Endodermal cell (in vitro differentiated cells): ENCODE measurements around the gene LRRC75B. TPM values are rescaled to one million over a fixed set of nuclear protein-coding genes. Genes with fewer than 3 reads are reported as not detected.

Source experiments
- DNase-seq: peaks from one replicate; pipeline ENCODE4 v3.0.0-alpha.2; 2017
- H3K27ac ChIP-seq: 2 replicates; pipeline ENCODE4 v1.5.1; 2013; ENCODE audit warnings: mild to moderate bottlenecking, low read depth, low read length, moderate library complexity
- H3K27me3 ChIP-seq: 2 replicates; pipeline ENCODE4 v1.6.1; 2013; ENCODE audit warnings: mild to moderate bottlenecking, low read length, moderate library complexity; ENCODE audit not compliant: insufficient read depth, control insufficient read depth, poor library complexity, severe bottlenecking
- H3K36me3 ChIP-seq: 2 replicates; pipeline ENCODE4 v1.7.0; 2013; ENCODE audit warnings: mild to moderate bottlenecking, low read length, moderate library complexity; ENCODE audit not compliant: control insufficient read depth, insufficient read depth
- H3K4me1 ChIP-seq: one replicate; pipeline ENCODE4 v1.7.0; 2013; ENCODE audit warnings: low read length; ENCODE audit not compliant: control insufficient read depth, insufficient read depth
- H3K4me3 ChIP-seq: 2 replicates; pipeline ENCODE4 v1.5.1; 2013; ENCODE audit warnings: mild to moderate bottlenecking, low read length, moderate library complexity
- H3K9ac ChIP-seq: 2 replicates; pipeline ENCODE4 v1.6.1; 2013; ENCODE audit warnings: mild to moderate bottlenecking, low read length, moderate library complexity; ENCODE audit not compliant: poor library complexity, severe bottlenecking; ENCODE audit errors: extremely low read depth
- H3K9me3 ChIP-seq: 2 replicates; pipeline ENCODE4 v1.6.1; 2013; ENCODE audit warnings: mild to moderate bottlenecking, low read length, moderate library complexity; ENCODE audit not compliant: control insufficient read depth
- H3K27ac Mint-ChIP-seq: 2 replicates; pipeline ENCODE4 v1.8.0; 2020; ENCODE audit warnings: mixed read lengths
- H3K27me3 Mint-ChIP-seq: 2 replicates; pipeline ENCODE4 v1.8.0; 2021; ENCODE audit warnings: mild to moderate bottlenecking, mixed read lengths; ENCODE audit not compliant: insufficient read depth
- H3K36me3 Mint-ChIP-seq: 2 replicates; pipeline ENCODE4 v1.8.0; 2020; ENCODE audit warnings: low read depth, mixed read lengths
- H3K4me1 Mint-ChIP-seq: 2 replicates; pipeline ENCODE4 v1.8.0; 2020; ENCODE audit warnings: mixed read lengths
- H3K4me3 Mint-ChIP-seq: 2 replicates; pipeline ENCODE4 v1.8.0; 2020; ENCODE audit warnings: mild to moderate bottlenecking, moderate library complexity, mixed read lengths
- H3K9me3 Mint-ChIP-seq: 2 replicates; pipeline ENCODE4 v1.8.0; 2020; ENCODE audit warnings: mild to moderate bottlenecking, mixed read lengths
- CTCF ChIP-seq: fragments of 200-600 bp; sonication (generic); conservative IDR thresholded peaks from 2 replicates; pipeline ENCODE4 v1.5.0; 2021; ENCODE audit warnings: antibody characterized with exemption, mild to moderate bottlenecking
- WGBS, 2 experiments: methylation state at CpG; one replicate each; pipeline versions ENCODE4 v1.1.5 to v1.1.7; 2013; ENCODE audit warnings: missing lambda C conversion rate in 2 of 2, mixed read lengths in 1 of 2; ENCODE audit not compliant: insufficient coverage in 1 of 2, insufficient read length in 1 of 2; 5-methylcytosine and 5-hydroxymethylcytosine counted together
- total RNA-seq, 2 donors: library from RNA; stranded (reverse); fragmentation: NEBNext Ultra II Directional in 1 of 2; extraction: Animal tissue kit (Norgen Biotek cat#: 25700) in 1 of 2; gene quantifications; 2 replicates in 1 of 2; 3 replicates in 1 of 2; pipeline ENCODE4 v1.2.1, GENCODE V29; 2021

LRRC75B gene
- total RNA-seq, 2 donors from 2014 or later, result 27.4 to 31.2 TPM

GRCh38 chr22:24567668-24568067 is 25.2 kb downstream of the LRRC75B start:
- Mint-ChIP-seq H3K27me3 (no peaks in the 10 kb centered on the region), H3K9me3 (no peaks in the 10 kb centered on the region), H3K36me3 (peaks cover 57% of the 10 kb centered on the region), H3K27ac (no peak overlapping the region), H3K4me1 (no peaks in the 10 kb centered on the region), H3K4me3 (no peak overlapping the region)
- no peaks in the 10 kb centered on the region for H3K27me3 ChIP-seq
- 96 to 100% methylated on average over 5 to 10 of the region's 10 CpGs for WGBS, 2 experiments
- H3K4me1 ChIP-seq, result no peaks in the 10 kb centered on the region
- no peak overlapping the region for H3K9ac ChIP-seq
- H3K36me3 ChIP-seq, result peaks cover 86% of the 10 kb centered on the region
- TF ChIP-seq CTCF, result no peak
- H3K9me3 ChIP-seq, result no peaks in the 10 kb centered on the region
- H3K4me3 ChIP-seq, result no peak overlapping the region
- no peak for DNase-seq
- H3K27ac ChIP-seq, result no peak overlapping the region

- DNase-seq, result no peak
- Mint-ChIP-seq H3K27me3 (no peaks in the 10 kb centered on the region), H3K4me1 (no peaks in the 10 kb centered on the region), H3K36me3 (peaks cover 55% of the 10 kb centered on the region), H3K4me3 (no peak overlapping the region), H3K27ac (peak overlapping the region; percentile 12), H3K9me3 (no peaks in the 10 kb centered on the region)
- TF ChIP-seq CTCF, result no peak
- no peaks in the 10 kb centered on the region for H3K4me1 ChIP-seq
- H3K9ac ChIP-seq, result no peak overlapping the region
- peaks cover 84% of the 10 kb centered on the region for H3K36me3 ChIP-seq
- no peak overlapping the region for H3K4me3 ChIP-seq
- WGBS, 2 experiments, result 93 to 94% methylated on average over 8 of the region's 8 CpGs
- no peak overlapping the region for H3K27ac ChIP-seq
- H3K9me3 ChIP-seq, result no peaks in the 10 kb centered on the region
- H3K27me3 ChIP-seq, result no peaks in the 10 kb centered on the region
Measured at GRCh38 chr22:24566899-24567511, 25.9 kb downstream of the LRRC75B start.

- no peaks in the 10 kb centered on the region for H3K9me3 Mint-ChIP-seq
- no peaks in the 10 kb centered on the region for H3K4me1 Mint-ChIP-seq
- Histone ChIP-seq H3K27me3 (no peaks in the 10 kb centered on the region), H3K9ac (no peak overlapping the region), H3K4me1 (no peaks in the 10 kb centered on the region), H3K27ac (no peak overlapping the region), H3K4me3 (no peak overlapping the region), H3K36me3 (peaks cover 80% of the 10 kb centered on the region), H3K9me3 (no peaks in the 10 kb centered on the region)
- H3K36me3 Mint-ChIP-seq, result peaks cover 51% of the 10 kb centered on the region
- H3K27ac Mint-ChIP-seq, result peak overlapping the region; percentile 32
- no peak overlapping the region for H3K4me3 Mint-ChIP-seq
- no peaks in the 10 kb centered on the region for H3K27me3 Mint-ChIP-seq
- WGBS, 2 experiments, result 88 to 100% methylated on average over 2 of the region's 2 CpGs
- TF ChIP-seq CTCF, result no peak
- DNase-seq, result no peak
Measured at GRCh38 chr22:24565077-24565476, 27.8 kb downstream of the LRRC75B start.
